GM19438 (cell line): ENCODE measurements around the gene IFNLR1.

ENCODE experiments used
- ATAC-seq: cut with Tn5 transposase; IDR thresholded peaks from one replicate; pipeline ENCODE4 v1.9.1; 2021; ENCODE audit warnings: low read depth; ENCODE audit not compliant: unreplicated experiment

The IFNLR1 gene

DNA sequence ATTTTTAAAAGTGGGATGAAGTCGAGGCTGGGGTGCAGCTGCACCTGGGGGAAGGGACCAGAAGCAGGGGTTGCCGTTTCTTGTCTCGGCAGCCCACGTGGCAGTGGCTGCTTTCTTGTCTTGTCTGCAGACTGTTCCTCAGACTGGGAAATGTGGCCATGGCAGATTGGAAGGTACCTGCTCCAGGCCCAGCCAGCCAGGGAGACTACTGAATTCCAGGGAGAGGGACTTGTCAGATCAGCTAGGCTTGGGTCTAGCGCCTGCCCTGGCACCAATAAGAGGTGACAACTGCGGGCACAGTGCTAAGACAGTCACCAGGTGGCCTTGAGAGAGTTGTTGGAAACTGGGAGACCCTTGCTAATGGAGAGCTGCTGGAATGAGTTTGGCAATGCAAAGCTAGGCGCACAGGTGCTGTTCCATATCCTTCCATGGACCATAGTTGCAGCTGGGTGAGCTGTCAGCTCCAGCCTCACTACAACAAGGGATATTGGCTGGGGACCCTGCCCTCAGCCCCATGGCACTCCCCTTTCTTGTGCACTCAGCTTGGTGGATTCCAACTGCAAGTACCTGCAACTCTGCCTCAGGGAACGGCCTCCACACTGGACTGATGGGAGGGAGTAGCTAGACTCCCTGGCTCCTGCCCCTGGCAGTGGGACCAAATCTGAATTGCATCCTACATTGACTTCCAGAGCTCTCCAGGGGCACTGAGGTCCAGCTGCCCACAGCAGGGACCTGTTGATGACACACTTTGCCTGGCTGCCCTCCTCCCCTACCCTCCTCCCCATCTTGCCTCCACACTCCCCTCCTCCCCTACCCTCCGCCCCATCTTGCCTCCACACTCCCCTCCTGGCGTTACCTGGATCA is 34.2 kb downstream of the IFNLR1 start:
- no peak for ATAC-seq

DNA sequence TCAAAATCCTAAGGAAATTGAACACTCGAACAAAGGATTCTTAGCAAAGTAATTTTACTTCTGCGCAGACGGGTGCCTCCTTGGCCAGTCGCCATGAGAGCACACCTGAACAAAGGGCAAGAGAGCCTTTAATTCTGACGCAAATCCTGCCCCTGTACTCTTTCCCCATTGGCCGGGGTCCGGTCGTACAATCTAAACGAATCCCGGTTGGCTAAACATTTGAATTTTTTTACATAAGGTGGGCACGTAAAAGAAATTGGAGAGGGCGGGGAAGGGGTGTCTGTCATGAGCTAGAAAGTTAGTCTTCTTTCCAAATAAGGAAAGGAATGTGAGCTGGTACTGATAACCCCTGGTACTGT is 35.9 kb downstream of the IFNLR1 start:
- ATAC-seq: no peak

DNA sequence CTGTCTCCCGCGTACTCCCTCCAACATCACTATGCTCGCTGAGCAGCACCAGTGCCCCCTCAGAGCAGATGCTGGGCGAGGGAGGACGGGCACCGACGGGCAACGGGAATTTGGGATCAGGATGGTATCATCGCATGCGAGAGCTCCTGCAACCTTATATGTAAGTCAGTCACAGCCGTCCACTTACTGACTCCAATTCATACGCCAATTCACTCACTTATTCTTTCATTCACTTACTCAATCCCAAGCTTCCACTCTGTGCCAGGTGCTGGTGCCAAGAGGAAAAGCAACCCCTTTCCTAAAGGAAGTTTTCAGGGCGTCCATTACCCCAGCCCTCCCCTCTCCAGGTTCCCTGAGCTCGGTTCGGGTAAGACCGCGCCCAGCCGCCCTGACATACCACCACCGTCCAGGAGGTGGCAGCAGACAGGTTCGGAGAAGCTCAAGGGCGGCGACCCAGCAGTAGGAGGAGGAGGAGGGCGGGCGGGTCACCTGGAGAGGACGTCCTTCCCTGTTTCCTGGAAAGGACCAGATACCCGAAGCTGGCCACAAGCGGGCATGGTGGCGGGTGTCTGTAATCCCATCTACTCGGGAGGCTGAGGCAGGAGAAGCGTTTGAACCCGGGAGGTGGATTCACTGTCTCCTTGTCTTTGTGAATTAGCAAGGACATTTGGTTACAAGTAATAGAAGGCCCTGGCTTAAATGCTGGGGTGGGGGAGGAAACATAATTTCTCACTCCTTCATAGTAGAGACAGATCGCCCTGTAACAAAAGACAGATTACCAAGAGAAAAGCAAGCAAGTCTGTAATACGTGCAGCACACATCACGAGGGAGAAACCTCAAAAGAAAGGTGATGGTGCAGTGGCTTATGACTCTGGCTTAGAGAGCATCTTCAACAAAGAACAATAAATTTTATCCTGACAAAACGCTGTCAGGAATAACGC is 36.6 kb downstream of the IFNLR1 start:
- no peak for ATAC-seq

DNA sequence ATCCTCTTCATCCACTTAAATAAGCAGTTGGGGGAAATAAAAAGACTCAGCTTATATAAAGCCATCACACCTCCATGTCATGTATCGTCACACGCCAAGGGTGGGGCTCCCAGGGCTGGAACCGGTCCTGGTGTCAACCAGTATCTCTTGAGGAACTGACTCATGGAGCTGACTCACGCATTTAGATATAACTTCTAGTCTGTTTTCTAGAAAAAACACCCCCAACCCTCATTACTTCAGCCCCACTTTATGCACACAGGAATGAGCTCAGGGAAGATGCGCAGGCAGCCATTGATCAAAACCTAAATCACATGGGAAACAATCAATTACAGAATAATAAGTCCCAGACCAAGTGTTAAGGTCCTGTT is 37.2 kb downstream of the IFNLR1 start:
- ATAC-seq: no peak

DNA sequence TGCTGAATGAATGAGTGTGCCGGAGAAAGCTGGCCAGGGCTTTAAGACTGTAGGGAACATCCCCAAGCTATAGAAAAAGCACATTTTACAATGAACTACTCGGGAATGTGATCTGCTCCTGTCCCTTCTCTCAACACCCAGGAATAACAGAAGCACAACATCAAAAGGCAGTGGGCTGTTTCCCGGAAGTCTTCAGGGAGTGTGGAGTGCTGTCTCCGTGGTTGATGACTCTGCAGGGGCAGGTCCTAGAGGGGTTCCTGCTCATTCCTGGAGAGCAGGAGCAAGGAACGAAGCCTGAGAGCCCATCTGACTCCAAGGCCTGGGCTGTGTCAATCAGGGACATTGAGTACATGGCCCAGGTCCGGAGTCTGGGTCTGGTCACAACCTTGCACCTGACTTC is 39.3 kb downstream of the IFNLR1 start:
- no peak for ATAC-seq

DNA sequence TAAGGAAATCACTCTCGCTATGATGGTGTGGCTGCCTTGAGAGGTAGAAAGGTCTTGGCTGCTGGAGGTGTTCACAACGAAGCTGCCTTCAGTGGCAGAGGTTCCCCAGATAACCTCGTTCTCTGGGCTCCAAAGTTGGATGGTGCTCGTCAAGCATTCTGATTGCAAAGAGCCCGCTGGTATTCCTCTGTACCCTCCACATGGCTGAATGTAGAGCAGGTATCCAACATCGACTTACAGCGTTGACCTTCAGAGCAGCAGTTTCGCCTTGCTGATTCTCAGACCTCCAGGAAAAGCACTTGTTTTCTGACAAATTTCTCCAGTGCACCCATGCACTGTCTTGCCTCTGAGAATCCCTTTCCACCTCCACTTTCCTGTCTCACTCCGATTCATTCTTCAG is 39.9 kb downstream of the IFNLR1 start:
- ATAC-seq: no peak

DNA sequence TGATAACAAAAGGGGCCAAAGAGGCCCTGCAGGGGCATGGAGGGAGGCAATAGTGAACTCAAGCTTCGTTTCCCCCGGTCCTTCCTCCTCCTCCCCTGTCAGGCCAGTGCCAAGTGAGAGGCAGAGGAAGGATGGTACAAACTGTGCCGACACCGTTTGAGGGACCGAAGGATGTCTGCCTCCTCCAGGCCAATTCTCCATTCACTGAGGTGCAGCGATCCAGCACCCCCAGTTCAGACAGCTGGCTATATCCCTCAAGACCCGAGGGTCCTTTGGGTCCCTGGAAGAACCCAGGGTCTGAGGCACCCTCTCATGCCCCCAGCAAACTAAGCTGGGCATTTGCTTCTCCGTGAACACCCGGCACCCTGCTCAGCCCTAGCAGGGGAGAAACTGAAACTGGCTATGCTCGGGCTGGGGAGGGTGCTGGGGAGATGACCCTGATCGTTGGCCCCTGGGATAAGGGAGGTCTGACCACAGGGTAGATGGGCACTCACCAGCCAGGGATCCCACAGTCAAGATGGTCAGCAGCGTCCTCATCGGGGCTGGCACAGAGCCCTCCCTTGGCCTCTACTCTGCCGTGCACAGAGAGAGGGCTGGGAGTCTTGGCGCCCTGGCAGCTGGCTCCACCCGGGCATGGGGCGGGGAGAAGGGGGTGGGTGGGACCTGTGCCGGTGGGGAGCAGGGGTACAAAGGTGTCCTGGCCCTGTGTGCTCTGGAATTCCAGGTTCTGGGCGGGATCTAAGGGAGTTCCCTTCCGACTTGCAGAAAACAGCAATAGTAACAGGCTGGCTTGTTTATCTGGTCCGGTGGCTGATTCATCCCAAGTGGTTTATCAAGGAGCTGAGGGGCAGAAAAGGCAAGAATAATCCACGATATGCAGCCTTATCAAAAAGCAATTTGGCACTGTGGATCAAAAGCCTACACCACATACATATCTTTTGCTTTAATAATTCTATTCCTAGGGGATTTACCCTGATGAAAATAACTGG is 44.2 kb downstream of the IFNLR1 start, which contains the start of gene IL22RA1:
Gene IL22RA1, minus strand, starts transcription at position 595 of the 989 bp plus-strand sequence. Its CDS starts 58 bp downstream, at position 537.
- ATAC-seq: no peak

DNA sequence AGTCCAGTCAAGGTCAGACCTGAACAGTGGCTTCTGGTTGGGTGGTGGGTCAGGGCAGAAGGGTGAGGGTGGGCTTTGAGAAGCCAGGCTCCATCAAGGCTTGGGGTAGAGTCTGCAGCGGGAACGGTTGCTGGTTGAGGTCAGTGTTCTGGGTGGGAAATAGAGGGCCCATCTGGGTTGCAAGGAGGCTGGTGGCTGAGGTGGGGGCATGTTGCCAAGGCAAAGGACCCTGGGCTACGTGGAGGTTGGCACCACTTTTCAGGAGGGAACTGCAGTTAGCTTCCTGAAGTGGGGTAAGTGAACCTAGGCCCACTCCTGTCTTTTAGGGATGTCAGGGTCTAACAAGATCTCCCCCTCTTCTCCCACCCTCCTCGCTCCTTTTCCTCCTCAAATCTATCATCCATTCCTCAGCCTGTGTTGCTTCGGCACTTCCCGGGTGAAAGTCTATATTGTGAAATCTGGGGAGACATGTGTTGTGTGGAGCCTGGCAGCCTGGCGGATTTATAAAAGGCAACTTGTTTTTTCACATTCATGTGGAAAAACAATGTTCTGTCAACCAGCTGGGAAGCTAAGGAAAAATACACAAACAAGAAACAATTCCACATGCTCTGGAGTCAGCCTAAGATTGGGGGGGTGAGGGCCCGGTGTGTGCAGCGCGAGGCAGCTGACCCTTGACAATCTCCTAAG is 45.6 kb downstream of the IFNLR1 start:
- ATAC-seq: no peak

DNA sequence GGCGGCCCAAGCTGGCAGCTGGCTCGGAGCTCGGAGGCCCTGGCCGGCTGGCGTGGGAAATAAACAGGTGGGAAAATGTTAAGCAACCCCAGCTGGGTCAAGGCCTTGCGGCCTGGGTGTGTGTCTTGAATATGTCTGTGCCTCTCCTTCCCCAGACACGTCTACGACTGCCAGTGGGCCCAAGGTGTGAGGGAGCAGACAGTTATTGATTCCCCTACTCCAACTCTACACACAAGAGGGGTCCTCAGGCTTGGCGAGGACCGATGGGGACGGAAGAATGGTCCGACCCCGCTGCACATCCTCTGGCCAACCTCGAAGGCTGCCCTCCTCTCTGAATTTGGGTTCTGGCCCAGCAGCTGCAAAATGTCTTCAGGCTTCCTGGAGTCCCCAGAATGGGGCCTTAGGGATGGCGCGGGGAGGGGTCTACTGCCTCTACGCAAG is 46.3 kb downstream of the IFNLR1 start:
- ATAC-seq: no peak

DNA sequence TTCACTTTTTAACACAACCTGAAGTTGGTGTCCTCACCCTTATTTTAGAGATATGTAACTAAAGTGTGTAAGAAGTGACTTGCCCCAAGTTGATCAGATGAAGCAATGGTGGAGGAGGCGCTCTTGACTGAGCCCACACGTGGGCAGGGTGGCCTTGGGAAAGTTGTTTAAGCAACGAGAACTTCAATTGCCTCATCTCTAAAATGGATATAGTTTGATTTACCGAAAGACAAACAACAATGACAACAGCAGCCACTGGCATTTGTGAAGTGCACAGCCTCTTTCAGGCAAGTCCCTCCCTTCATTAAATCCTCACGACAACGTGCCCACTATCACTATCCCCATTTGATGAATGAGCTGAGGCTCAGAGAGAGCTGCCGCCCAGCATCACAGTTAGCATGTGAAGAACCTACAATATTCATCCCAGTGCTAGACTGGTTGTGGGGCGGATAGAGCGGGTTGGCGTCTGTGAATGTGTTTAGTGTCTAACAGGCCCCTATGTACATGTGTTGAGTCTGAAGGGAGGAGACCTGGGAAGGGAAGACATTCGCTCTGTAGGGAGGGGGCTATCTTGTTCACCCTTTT is 47.2 kb downstream of the IFNLR1 start:
- no peak for ATAC-seq

DNA sequence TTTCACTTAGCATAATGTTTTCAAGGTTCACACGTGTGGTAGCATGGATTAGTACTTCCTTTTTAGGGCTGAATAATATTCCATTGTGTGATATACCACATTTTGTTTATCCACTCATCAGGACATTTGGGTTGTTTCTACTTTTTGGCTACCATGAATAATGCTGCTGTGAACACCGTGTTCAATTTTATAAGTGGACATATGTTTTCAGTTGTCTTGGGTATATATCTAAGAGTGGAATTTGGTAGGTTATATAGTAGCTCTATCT is 47.9 kb downstream of the IFNLR1 start:
- ATAC-seq: no peak

DNA sequence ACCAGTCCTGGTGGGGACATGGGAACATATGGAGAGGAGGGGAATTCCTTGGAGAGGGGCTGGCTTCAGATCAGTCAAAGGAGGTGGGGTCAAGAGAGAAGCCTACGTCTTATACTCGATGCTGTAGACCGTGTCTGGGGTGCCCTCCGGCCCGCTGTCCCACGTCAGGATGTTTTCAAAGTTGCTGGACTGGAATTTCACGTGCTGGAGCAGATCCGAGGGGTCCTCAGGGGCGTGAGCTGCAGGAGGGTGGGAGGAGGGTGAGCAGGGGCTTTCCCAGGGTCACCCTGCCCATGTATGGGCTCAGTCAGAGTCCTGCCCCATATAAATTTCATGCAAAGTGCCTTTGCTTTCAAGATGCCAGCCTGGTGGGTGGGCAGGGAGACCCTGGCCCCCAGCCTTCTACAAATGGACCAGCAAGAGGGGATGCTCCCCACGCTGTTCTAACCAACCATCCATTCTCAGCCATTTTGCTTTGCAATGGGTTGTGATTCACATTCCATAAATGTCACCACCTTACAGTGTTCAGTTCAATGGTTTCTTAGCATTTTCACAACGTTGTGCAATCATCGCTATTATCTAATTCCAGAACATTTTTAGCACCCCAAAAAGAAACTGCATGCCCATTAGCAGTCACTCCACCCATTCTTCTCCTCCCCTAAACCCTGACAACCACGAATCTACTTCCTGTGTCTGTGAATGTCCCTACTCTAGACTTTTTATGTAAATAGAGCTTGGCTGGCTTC is 48.4 kb downstream of the IFNLR1 start:
- no peak for ATAC-seq

DNA sequence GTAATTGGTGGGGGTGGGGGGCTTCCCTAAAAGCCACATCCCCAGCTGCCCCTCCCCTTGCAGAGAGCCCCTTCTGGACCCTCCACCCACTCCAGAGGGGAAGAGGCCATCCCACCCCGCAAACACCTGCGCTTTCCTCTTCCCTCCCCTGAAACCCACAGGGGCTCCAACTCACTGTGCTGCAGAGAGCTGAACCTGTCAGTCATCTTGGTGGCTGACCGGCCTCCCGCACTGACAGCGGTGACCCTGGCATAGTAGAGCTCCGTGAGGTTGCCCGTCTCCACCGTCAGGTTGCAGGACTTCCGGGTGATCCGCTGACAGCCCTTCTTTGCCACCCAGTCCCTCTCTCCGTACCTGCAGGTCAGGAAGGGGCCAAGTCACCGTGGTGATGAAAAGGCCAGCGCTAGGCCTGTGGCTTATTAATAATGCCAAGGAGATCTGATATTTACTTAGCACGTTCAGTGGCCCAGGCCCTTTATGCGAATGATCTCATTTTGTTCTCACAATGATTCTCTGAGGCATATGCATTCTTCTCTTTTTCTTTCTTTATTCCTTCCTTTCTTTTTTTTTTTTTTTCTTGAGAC is 50.0 kb downstream of the IFNLR1 start:
- no peak for ATAC-seq

DNA sequence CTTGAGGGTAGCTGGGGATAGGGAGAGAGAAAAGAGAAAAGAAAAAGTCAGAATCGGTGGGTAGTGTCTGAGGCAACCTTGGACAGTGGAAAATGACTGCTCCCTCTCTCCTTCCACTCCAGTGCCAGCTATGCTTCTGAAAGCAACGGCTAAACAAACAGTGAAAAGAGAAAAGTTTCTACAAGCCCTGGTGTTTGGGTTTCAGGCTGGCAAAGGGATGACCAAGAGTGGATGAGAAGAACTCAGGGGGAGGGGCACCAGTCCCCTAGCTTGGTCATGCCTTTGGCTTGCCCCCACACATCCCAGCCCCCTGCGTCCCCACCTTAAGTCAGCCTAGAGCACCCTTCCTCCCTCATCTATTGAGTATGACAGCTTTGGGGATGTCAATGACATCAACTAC is 52.7 kb downstream of the IFNLR1 start:
- ATAC-seq: no peak

DNA sequence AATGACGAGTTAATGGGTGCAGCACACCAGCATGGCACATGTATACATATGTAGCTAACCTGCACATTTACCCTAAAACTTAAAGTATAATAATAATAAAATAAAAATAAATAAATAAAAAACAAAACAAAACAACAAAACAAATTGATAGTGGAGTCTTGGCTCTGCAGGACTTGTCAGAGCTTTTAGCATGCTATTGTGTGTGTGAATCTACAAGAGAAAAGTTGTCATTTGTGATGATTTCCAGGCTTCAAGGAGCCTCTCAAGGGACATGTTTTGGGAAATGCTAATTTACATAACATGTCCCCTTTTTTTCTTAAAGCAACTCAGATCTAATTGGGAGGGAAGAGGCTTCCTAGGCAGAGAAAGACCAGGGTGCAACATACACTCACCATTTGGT is 53.3 kb downstream of the IFNLR1 start:
- ATAC-seq: no peak

DNA sequence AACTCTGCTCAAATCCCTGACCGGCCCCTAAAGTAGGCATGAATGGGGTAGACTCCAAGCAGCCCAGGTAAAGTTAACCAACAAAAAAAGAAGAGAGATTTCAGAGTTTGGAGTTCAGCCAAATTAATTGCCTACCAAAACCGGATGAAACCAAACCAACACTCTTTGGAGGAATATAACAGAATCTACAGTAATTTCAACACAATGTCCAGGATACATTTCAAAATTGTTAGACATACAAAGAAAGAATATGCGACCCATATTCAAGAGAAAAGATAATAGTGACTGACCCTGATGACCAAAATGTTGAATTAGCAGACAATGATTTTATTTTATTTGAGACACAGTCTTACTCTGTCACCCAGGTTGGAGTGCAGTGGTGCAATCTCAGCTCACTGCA is 56.7 kb downstream of the IFNLR1 start:
- no peak for ATAC-seq

DNA sequence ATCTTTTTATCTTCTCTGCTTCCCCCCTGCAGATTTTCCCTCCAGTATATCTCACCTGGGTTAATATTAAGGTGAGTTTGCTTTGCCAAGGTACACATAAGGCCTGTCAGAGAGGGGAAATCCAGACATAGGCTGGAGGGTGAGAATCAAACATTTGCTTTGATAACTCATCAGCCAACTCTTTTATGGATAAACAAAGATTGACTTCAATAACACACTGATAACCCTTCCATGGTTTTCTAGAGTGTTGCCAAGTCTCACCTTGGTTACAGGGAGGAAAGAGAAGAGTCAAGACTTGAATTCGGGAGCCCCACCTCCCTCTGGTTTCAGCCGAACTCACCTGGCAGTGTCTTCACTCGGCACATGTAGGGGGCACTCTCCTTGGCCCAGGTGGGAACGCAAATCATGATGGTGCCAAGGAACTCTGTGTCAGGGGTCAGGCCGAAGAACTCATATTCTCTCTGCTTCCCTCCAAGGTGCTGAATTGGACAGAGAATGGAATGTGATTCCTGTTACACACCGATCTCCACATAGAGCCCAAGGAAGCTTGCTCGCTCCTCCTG is 59.2 kb downstream of the IFNLR1 start:
- no peak for ATAC-seq

DNA sequence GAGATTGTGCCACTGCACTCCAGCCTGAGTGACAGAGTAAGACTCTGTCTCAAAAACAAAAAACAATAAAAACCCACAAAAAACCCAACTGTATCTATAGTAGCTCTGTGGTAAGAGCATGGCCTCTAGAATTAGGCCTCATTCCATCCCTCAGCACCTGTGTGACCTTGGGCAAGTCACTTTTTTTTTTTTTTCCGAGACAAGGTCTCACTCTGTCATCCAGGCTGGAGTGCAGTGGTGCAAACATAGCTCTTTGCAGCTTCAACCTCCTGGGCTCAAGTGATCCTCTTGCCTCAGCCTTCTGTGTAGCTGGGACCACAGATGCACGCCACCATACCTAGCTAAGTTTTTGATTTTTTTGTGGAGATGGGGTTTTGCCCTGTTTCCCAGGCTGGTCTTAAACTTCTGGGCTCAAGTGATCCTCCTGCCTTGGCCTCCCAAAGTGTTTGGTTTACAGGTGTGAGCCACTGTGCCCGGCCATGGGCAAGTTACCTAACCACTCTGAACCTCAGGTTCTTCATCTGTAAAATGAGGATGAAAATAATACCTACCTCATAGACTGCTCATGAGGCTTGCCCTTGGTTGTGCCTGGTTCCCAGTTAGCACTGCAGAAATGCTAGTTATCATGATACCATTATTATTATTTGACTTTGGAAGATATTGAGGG is 59.8 kb downstream of the IFNLR1 start:
- no peak for ATAC-seq
